Tibial artery (tissue), 4 donors: Measurements from ENCODE around the gene MAP3K10.

Source experiments
- DNase-seq, 2 donors: peaks; one replicate each; pipeline ENCODE4 v3.0.0-alpha.2; 2019
- H3K27ac ChIP-seq, 2 donors: fragments of 200-600 bp; sonication (generic) in 1 of 2; 1 replicate in 1 of 2; 2 replicates in 1 of 2; pipeline ENCODE4 v1.5.1; 2018 to 2019; ENCODE audit warnings: mild to moderate bottlenecking in 1 of 2
- H3K27me3 ChIP-seq, 2 donors: fragments of 200-600 bp; sonication (generic) in 1 of 2; one replicate each; pipeline versions ENCODE4 v1.5.1 to v1.6.0; 2016 to 2019
- H3K36me3 ChIP-seq, 3 donors: fragments of 200-600 bp; sonication (generic) in 2 of 3; one replicate each; pipeline ENCODE4 v1.5.1; 2016 to 2019; ENCODE audit warnings: mild to moderate bottlenecking in 2 of 3
- H3K4me1 ChIP-seq, 4 donors: fragments of 200-600 bp; sonication (generic) in 2 of 4; 1 replicate in 3 of 4; 2 replicates in 1 of 4; pipeline ENCODE4 v1.5.1; 2016 to 2019
- H3K4me3 ChIP-seq, 2 donors: fragments of 200-600 bp; sonication (generic) in 1 of 2; 1 replicate in 1 of 2; 2 replicates in 1 of 2; pipeline ENCODE4 v1.5.1; 2018 to 2019; ENCODE audit warnings: mild to moderate bottlenecking in 2 of 2
- H3K9me3 ChIP-seq, 3 donors: fragments of 200-600 bp; sonication (generic) in 1 of 3; one replicate each; pipeline ENCODE4 v1.5.1; 2016 to 2019
- intact Hi-C: fragments of 100-400 bp; cut with DNase I; formaldehyde crosslinking; loops from one replicate; pipeline ENCODE4 v1.15.0; 2023; ENCODE audit warnings: low total_unique reads
- TF ChIP-seq, protein P1 (sequence below), 2 experiments: fragments of 200-600 bp in 1 of 2; fragments of 450-650 bp in 1 of 2; IDR thresholded peaks; one replicate each; pipeline ENCODE4 v1.5.1; 2017 to 2019; ENCODE audit warnings: antibody characterized with exemption in 2 of 2, mild to moderate bottlenecking in 1 of 2, moderate library complexity in 1 of 2

MAP3K10 gene

DNA sequence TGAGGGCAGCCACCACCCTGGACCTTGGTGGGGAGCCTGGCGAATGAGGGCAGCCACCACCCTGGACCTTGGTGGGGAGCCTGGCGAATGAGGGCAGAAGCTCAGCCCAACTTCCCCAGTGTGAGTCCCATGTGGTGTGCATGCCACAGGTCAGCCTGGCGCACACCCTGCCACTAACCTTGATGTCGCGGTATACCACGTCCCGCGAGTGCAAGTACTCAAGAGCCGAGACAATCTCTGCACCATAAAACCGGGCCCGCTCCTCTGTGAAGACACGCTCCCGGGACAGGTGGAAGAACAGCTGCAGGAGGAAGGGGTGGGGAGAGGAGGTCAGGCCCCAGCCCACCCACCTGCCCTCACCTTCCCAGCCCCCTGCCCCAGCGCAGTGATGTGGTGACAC is 46.6 kb downstream of the MAP3K10 start:
- Histone ChIP-seq H3K4me3 (no peak overlapping the region), H3K4me1 (peaks cover 0 to 14% (median 0%) of the 10 kb centered on the region in 4 donors), H3K9me3 (no peaks in the 10 kb centered on the region), H3K27ac (no peak overlapping the region), H3K27me3 (no peaks in the 10 kb centered on the region), H3K36me3 (peaks cover 77 to 100% (median 95%) of the 10 kb centered on the region in 3 donors)
- intact Hi-C loops, result no loop called here
- TF ChIP-seq, protein P1, sequence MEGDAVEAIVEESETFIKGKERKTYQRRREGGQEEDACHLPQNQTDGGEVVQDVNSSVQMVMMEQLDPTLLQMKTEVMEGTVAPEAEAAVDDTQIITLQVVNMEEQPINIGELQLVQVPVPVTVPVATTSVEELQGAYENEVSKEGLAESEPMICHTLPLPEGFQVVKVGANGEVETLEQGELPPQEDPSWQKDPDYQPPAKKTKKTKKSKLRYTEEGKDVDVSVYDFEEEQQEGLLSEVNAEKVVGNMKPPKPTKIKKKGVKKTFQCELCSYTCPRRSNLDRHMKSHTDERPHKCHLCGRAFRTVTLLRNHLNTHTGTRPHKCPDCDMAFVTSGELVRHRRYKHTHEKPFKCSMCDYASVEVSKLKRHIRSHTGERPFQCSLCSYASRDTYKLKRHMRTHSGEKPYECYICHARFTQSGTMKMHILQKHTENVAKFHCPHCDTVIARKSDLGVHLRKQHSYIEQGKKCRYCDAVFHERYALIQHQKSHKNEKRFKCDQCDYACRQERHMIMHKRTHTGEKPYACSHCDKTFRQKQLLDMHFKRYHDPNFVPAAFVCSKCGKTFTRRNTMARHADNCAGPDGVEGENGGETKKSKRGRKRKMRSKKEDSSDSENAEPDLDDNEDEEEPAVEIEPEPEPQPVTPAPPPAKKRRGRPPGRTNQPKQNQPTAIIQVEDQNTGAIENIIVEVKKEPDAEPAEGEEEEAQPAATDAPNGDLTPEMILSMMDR (IDR thresholded peaks at IDR 0.05), result no peak
- no peak for DNase-seq

DNA sequence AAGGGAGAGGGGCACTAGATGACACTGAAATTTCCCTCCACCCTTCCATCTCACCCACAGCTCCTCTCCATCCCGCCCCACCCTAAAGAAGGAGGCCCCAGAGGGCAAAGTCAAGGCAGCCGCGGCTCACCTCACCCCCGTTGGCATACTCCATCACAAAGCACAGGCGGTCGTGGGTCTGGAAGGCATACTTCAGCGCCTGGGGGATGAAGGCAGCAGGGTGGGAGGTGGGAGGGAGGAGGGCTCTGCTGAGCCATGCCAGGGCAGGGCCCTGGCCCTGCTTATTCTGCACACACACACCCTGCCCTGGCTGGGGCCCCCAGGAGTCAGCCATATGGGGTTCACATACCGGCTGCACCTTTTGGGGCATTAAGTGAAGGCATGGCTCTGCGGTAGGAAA is 47.5 kb downstream of the MAP3K10 start:
- H3K27me3 ChIP-seq, result no peaks in the 10 kb centered on the region
- H3K9me3 ChIP-seq, result no peaks in the 10 kb centered on the region
- TF ChIP-seq, protein P1 (IDR thresholded peaks at IDR 0.05), result no peak
- H3K27ac ChIP-seq, result no peak overlapping the region
- H3K4me3 ChIP-seq, result no peak overlapping the region
- peaks cover 77 to 90% (median 86%) of the 10 kb centered on the region in 3 donors for H3K36me3 ChIP-seq
- intact Hi-C loops, result no loop called here
- no peak for DNase-seq
- peaks cover 0 to 15% (median 0%) of the 10 kb centered on the region in 4 donors for H3K4me1 ChIP-seq

DNA sequence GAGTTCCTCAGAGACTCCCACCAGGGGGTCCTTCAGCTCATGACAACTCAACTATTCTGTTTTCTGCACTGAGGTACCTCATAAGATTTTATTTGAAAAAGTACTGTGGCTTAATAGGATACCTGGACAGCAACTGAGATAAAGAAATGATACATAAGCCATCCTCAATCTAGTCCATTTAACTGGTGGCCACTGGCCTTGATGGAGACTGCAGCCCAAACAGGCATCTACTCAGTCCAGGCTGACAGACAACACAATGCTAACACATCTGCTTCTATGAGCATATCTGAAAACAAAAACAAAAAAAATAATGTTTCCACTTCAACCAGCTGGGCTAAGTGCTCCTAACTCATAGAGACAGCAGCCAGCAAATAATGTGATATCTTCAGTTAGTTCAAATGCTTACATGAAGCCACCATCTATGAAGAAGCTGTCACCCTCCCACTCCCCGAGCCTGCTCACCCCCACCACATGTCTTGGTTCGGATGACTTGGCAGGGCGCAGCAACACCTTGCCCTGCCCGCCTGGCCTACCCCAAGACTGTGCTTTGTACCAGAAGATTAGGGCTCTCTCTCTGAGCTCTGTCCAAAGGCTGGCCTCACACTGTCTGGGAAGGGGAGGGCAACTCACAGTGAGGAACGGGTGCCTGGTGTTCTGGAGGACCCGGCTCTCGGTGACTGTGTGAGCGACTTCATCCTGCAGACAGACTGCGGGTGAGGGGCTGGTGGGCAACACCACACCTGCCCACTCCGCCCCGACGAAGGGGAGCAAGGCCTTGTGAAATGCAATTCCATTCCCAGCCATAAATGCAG is 48.4 kb downstream of the MAP3K10 start:
- Histone ChIP-seq H3K4me1 (peaks cover 0 to 15% (median 0%) of the 10 kb centered on the region in 4 donors), H3K27me3 (no peaks in the 10 kb centered on the region), H3K4me3 (no peak overlapping the region), H3K36me3 (peaks cover 75 to 81% (median 79%) of the 10 kb centered on the region in 3 donors), H3K27ac (no peak overlapping the region), H3K9me3 (no peaks in the 10 kb centered on the region)
- TF ChIP-seq, protein P1 (IDR thresholded peaks at IDR 0.05), result no peak
- DNase-seq, result peak in 1 of 2 donors; percentile 50
- intact Hi-C loops, result no loop called here

DNA sequence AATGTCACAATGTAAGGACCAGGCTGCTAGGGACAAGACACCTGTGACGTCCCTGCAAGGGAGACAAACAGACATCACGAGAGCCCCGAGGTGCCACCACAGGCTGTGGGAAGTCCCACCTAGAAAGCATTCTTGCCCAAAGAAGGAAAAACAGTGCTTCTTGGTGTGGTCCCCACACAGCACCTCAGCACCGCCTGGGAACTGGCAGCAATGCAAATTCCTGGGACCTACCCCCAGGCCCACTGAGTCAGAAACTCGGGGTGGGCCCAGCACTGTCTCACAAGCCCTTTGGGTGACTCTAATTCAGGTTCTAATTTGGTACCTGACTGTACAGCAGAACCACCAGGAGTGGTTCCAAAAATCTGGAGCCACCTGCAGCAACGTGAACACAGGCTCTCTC is 49.1 kb downstream of the MAP3K10 start:
- intact Hi-C loops, result no loop called here
- H3K4me1 ChIP-seq, result peaks cover 0 to 20% (median 1%) of the 10 kb centered on the region in 4 donors
- TF ChIP-seq, protein P1 (IDR thresholded peaks at IDR 0.05), result no peak
- H3K4me3 ChIP-seq, result no peak overlapping the region
- no peaks in the 10 kb centered on the region for H3K27me3 ChIP-seq
- DNase-seq, result peak in 1 of 2 donors; percentile 45
- H3K36me3 ChIP-seq, result peaks cover 68 to 74% (median 72%) of the 10 kb centered on the region in 3 donors
- no peaks in the 10 kb centered on the region for H3K9me3 ChIP-seq
- no peak overlapping the region for H3K27ac ChIP-seq

DNA sequence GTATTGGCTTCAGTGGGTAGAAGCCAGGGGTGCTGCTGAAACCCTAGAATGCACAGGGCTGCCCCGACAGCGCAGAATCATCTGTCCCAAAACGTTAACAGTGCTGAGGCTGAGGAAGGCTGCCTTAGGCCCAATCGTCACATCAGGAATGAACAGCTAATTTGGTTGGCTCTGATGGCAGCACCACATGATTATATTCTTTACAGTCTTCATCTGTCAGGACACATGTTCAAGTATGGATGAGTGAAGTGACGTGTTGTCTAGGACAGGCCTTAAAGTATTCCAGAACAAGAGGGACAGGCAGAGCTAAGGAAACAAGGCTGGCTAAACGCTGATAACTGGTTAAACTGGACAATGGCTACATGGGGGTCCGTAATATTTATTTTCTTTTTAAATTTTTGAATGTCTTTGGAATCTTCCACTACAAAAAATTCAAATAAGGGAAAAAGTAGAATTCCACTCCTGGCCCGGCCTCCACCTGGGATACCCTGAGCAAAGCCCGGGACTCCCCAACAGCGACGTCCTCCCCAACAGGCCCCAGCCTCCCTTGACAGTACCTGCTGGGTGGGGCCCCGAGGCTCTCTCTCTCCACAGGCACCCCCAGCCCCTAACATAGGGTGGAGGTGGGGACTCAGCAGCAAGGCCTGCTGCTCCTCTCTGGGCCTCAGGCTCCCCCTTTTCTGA is 50.0 kb downstream of the MAP3K10 start:
- Histone ChIP-seq H3K36me3 (peaks cover 58 to 65% (median 63%) of the 10 kb centered on the region in 3 donors), H3K27me3 (no peaks in the 10 kb centered on the region), H3K27ac (no peak overlapping the region), H3K4me1 (peaks cover 0 to 25% (median 1%) of the 10 kb centered on the region in 4 donors), H3K4me3 (no peak overlapping the region), H3K9me3 (no peaks in the 10 kb centered on the region)
- intact Hi-C loops, result no loop called here
- DNase-seq, result no peak
- TF ChIP-seq, protein P1 (IDR thresholded peaks at IDR 0.05), result no peak
